ENCODE data around the gene VTN.

VTN gene

DNA sequence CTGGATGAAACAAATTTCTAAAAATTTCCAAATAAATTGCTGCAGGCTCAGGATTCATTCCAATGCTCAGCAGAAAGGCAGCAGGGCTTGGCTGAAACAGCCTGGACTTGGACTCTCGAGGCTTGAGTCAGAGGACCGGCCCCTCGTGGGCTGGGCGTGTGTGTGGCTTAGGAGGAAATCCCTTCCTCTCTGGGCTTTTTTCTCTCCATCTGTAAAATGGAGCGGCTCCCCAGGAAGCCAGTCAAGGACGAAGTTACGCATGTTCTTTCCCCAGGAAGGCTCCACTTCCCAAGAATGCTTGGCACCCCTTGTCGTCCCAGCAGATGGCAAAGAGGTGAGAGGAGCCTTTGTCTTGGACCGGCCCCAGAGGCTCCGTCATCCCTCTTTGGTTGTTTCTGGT is 22.4 kb upstream of the VTN start:
- no peaks in the 10 kb centered on the region for H3K27me3 ChIP-seq (ENCODE audit: control insufficient read depth, insufficient read depth, low read length)
- peaks cover 5% of the 10 kb centered on the region for H3K36me3 ChIP-seq (ENCODE audit: control insufficient read depth, insufficient read depth, low read length)
- no peaks in the 10 kb centered on the region for H3K9me3 ChIP-seq (ENCODE audit: control insufficient read depth, low read length)
- no peaks in the 10 kb centered on the region for H3K4me1 ChIP-seq (ENCODE audit: control insufficient read depth, insufficient read depth, low read length)
- H3K4me3 ChIP-seq (ENCODE audit: low read length), result no peak overlapping the region
- H3K9ac ChIP-seq (ENCODE audit: low read length), result no peak overlapping the region

DNA sequence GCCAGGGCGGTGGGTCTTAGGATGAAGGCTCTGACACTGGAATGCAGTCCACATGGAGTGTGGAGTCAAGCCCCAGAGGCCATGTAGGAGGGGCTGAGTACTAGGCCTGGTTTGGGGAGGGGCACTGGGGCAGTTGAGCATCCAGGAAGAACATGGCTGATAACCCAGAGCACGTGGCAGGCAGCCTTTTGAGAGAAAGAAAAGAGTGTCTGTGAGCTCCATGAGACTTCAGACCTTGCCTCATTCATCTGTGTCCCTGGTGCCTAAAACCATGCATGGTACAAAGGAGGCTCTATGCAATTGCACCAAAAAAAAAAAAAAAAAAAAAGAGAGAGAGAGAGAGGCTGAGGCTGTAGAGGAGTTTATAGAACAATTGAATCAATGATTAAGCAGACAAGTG is 21.3 kb upstream of the VTN start:
- no peaks in the 10 kb centered on the region for H3K9me3 ChIP-seq (ENCODE audit: control insufficient read depth, low read length)
- H3K9ac ChIP-seq (ENCODE audit: low read length), result no peak overlapping the region
- no peaks in the 10 kb centered on the region for H3K4me1 ChIP-seq (ENCODE audit: control insufficient read depth, insufficient read depth, low read length)
- no peak overlapping the region for H3K4me3 ChIP-seq (ENCODE audit: low read length)
- peaks cover 5% of the 10 kb centered on the region for H3K36me3 ChIP-seq (ENCODE audit: control insufficient read depth, insufficient read depth, low read length)
- H3K27me3 ChIP-seq (ENCODE audit: control insufficient read depth, insufficient read depth, low read length), result no peaks in the 10 kb centered on the region

DNA sequence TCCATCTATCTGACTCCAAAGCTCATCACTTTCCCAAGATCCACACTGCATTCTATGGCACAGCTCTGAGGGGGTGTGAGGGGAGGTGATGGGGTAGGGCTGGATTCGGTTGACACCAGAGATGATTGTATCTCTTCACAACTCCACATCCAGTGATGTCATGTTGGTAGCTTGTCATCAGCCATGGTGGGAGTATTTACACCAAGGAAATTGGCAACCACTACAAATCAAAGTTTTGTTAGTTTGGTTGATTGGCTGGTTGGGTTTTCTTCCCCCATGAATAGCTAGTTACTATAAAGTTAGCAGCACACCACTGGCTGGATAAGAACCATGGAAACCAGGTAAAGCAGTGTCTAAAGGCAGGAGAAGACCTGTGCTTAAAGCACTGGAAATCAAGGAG is 20.9 kb upstream of the VTN start:
- no peaks in the 10 kb centered on the region for H3K4me1 ChIP-seq (ENCODE audit: control insufficient read depth, insufficient read depth, low read length)
- H3K9ac ChIP-seq (ENCODE audit: low read length), result no peak overlapping the region
- H3K4me3 ChIP-seq (ENCODE audit: low read length), result no peak overlapping the region
- no peaks in the 10 kb centered on the region for H3K27me3 ChIP-seq (ENCODE audit: control insufficient read depth, insufficient read depth, low read length)
- H3K9me3 ChIP-seq (ENCODE audit: control insufficient read depth, low read length), result no peaks in the 10 kb centered on the region
- peaks cover 5% of the 10 kb centered on the region for H3K36me3 ChIP-seq (ENCODE audit: control insufficient read depth, insufficient read depth, low read length)

DNA sequence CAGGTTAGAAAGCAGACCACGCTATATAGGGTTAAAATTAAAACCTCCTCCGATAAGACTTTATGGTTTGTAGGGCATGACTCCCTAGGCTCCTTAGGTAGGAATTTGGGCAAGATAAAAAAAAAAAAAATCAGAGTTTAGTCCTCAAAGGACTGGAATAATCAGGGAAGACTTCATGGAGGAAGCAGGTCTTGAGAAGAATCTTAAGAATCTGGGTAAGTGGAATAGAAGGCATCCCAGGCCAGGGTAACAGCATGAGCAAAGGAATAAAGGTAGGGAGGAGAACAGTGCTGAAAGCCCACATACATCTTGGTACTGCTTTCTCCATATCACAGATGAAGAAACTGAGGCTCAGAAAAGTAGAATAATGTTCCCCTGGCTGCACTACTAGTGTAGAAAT is 20.5 kb upstream of the VTN start:
- Histone ChIP-seq H3K9me3 (ENCODE audit: control insufficient read depth, low read length) (no peaks in the 10 kb centered on the region), H3K36me3 (ENCODE audit: control insufficient read depth, insufficient read depth, low read length) (peaks cover 5% of the 10 kb centered on the region), H3K4me3 (ENCODE audit: low read length) (no peak overlapping the region), H3K4me1 (ENCODE audit: control insufficient read depth, insufficient read depth, low read length) (peaks cover under 1% of the 10 kb centered on the region), H3K27me3 (ENCODE audit: control insufficient read depth, insufficient read depth, low read length) (no peaks in the 10 kb centered on the region), H3K9ac (ENCODE audit: low read length) (no peak overlapping the region)

DNA sequence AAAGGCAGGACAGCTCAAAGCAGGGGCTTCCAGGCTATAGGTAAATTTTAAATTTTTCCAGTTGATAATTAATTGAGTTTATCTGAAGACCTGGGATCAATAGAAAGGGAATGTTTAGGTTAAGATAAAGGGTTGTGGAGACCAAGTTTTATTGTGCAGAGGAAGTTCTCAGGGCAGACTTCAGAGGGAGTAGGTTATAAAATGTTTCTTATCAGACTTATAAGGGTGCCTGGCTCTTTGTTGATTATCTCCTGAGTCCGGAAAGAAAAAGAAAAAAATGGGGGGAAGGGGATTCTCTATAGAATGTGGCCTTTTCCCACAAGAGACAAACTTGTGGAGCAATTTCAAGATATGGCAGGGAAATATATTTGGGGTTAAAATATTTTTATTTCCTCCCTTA is 20.0 kb upstream of the VTN start:
- Histone ChIP-seq H3K27me3 (ENCODE audit: control insufficient read depth, insufficient read depth, low read length) (no peaks in the 10 kb centered on the region), H3K4me1 (ENCODE audit: control insufficient read depth, insufficient read depth, low read length) (peaks cover 4% of the 10 kb centered on the region), H3K36me3 (ENCODE audit: control insufficient read depth, insufficient read depth, low read length) (peaks cover 5% of the 10 kb centered on the region), H3K9me3 (ENCODE audit: control insufficient read depth, low read length) (no peaks in the 10 kb centered on the region), H3K9ac (ENCODE audit: low read length) (no peak overlapping the region), H3K4me3 (ENCODE audit: low read length) (no peak overlapping the region)

DNA sequence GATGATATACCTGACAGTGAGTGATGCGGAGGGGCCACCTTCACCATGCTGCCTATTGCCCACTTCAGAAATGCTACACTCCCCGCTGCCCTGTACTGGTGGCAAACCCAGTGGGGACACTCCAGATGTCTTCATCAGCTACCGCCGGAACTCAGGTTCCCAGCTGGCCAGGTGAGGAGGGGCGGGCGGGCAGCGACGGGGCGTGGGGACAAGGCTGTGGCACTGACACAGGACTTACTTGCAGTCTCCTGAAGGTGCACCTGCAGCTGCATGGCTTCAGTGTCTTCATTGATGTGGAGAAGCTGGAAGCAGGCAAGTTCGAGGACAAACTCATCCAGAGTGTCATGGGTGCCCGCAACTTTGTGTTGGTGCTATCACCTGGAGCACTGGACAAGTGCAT is 18.0 kb upstream of the VTN start:
- no peak overlapping the region for H3K9ac ChIP-seq (ENCODE audit: low read length)
- H3K4me1 ChIP-seq (ENCODE audit: control insufficient read depth, insufficient read depth, low read length), result peaks cover 13% of the 10 kb centered on the region
- no peaks in the 10 kb centered on the region for H3K9me3 ChIP-seq (ENCODE audit: control insufficient read depth, low read length)
- no peak overlapping the region for H3K4me3 ChIP-seq (ENCODE audit: low read length)
- no peaks in the 10 kb centered on the region for H3K27me3 ChIP-seq (ENCODE audit: control insufficient read depth, insufficient read depth, low read length)
- H3K36me3 ChIP-seq (ENCODE audit: control insufficient read depth, insufficient read depth, low read length), result peaks cover 5% of the 10 kb centered on the region

DNA sequence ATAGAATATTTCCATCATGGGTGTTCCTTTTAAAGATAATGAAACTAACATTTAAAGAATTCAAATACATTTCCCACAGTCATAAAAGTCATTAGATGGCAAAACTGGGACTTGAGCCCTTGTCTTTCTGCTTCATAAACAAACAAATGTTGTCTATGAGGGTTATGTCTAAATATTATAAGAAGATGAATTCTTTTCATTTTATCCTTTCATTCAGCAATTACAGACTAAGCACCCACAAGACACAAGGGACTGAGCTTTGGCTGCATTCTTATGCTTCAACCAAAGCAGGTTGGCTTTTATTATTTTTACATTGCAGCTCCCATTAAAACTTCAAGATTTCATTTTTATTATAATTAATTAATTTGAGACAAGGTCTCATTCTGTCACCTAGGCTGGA is 16.3 kb upstream of the VTN start:
- H3K4me3 ChIP-seq (ENCODE audit: low read length), result no peak overlapping the region
- peaks cover 11% of the 10 kb centered on the region for H3K27me3 ChIP-seq (ENCODE audit: control insufficient read depth, insufficient read depth, low read length)
- peaks cover 18% of the 10 kb centered on the region for H3K4me1 ChIP-seq (ENCODE audit: control insufficient read depth, insufficient read depth, low read length)
- H3K36me3 ChIP-seq (ENCODE audit: control insufficient read depth, insufficient read depth, low read length), result peaks cover 5% of the 10 kb centered on the region
- no peak overlapping the region for H3K9ac ChIP-seq (ENCODE audit: low read length)
- no peaks in the 10 kb centered on the region for H3K9me3 ChIP-seq (ENCODE audit: control insufficient read depth, low read length)

DNA sequence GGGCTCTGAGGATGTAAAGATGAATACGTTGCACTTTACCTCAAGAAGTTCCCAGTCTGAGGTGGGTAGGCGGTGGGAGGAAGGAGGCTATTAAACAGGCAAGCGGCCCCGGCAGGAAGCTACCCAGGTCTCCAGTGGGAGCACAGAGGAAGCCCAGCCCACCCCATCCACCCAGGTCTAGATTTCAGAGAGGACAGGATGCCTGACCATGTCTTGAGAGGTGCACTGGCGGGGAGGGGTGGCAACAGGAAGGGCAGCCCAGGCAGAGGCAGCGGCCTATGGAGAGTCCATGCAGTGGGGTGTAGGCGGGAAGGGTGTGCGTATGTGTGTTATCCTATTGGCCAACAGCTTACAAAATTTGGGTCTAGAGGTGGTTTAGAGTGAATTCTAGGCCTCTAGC is 15.3 kb upstream of the VTN start:
- Histone ChIP-seq H3K4me1 (ENCODE audit: control insufficient read depth, insufficient read depth, low read length) (peaks cover 28% of the 10 kb centered on the region), H3K27me3 (ENCODE audit: control insufficient read depth, insufficient read depth, low read length) (peaks cover 18% of the 10 kb centered on the region), H3K9ac (ENCODE audit: low read length) (peak overlapping the region; percentile 49), H3K9me3 (ENCODE audit: control insufficient read depth, low read length) (no peaks in the 10 kb centered on the region), H3K36me3 (ENCODE audit: control insufficient read depth, insufficient read depth, low read length) (no peaks in the 10 kb centered on the region), H3K4me3 (ENCODE audit: low read length) (no peak overlapping the region)

DNA sequence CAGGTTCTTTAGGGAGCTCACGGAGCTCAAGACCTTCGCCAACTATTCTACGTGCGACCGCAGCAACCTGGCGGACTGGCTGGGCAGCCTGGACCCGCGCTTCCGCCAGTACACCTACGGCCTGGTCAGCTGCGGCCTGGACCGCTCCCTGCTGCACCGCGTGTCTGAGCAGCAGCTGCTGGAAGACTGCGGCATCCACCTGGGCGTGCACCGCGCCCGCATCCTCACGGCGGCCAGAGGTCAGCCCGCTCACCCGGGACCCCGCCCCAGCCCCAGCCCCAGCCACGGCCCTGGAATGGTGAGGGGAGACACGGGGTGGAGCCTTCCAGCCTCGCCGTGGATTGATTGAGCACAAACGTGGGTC is 14.9 kb upstream of the VTN start:
- Histone ChIP-seq H3K9me3 (ENCODE audit: control insufficient read depth, low read length) (no peaks in the 10 kb centered on the region), H3K36me3 (ENCODE audit: control insufficient read depth, insufficient read depth, low read length) (no peaks in the 10 kb centered on the region), H3K4me1 (ENCODE audit: control insufficient read depth, insufficient read depth, low read length) (peaks cover 29% of the 10 kb centered on the region), H3K27me3 (ENCODE audit: control insufficient read depth, insufficient read depth, low read length) (peaks cover 18% of the 10 kb centered on the region), H3K9ac (ENCODE audit: low read length) (peak overlapping the region; percentile 49), H3K4me3 (ENCODE audit: low read length) (peak overlapping the region; percentile 67)

DNA sequence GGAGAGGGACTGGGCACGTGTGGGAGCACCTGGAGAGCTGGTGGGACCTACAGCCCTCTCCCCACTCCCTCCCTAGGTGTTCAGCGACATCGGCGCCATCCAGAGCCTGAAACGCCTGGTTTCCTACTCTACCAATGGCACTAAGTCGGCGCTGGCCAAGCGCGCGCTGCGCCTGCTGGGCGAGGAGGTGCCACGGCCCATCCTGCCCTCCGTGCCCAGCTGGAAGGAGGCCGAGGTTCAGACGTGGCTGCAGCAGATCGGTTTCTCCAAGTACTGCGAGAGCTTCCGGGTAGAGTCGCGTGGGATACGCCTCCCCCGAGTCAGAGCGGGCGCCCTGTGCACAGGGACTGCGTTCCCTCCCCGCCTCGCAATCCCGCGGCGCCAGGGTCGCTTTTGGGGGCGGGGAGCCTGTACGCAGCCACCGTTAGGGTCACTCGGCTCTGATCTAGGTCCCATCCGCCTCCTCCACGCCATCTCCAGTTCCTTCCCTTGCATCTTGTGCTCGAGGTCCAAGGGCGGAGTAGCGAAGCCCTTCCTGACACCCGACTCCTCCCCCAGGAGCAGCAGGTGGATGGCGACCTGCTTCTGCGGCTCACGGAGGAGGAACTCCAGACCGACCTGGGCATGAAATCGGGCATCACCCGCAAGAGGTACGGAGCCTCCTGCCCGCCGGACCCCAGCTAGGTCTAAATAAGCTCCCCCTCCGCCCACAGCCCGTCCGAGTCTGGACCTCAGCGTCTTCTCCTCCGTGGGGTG is 14.4 kb upstream of the VTN start:
- H3K27me3 ChIP-seq (ENCODE audit: control insufficient read depth, insufficient read depth, low read length), result peaks cover 18% of the 10 kb centered on the region
- peak overlapping the region; percentile 67 for H3K4me3 ChIP-seq (ENCODE audit: low read length)
- no peaks in the 10 kb centered on the region for H3K9me3 ChIP-seq (ENCODE audit: control insufficient read depth, low read length)
- H3K4me1 ChIP-seq (ENCODE audit: control insufficient read depth, insufficient read depth, low read length), result peaks cover 29% of the 10 kb centered on the region
- peak overlapping the region; percentile 49 for H3K9ac ChIP-seq (ENCODE audit: low read length)
- H3K36me3 ChIP-seq (ENCODE audit: control insufficient read depth, insufficient read depth, low read length), result no peaks in the 10 kb centered on the region

DNA sequence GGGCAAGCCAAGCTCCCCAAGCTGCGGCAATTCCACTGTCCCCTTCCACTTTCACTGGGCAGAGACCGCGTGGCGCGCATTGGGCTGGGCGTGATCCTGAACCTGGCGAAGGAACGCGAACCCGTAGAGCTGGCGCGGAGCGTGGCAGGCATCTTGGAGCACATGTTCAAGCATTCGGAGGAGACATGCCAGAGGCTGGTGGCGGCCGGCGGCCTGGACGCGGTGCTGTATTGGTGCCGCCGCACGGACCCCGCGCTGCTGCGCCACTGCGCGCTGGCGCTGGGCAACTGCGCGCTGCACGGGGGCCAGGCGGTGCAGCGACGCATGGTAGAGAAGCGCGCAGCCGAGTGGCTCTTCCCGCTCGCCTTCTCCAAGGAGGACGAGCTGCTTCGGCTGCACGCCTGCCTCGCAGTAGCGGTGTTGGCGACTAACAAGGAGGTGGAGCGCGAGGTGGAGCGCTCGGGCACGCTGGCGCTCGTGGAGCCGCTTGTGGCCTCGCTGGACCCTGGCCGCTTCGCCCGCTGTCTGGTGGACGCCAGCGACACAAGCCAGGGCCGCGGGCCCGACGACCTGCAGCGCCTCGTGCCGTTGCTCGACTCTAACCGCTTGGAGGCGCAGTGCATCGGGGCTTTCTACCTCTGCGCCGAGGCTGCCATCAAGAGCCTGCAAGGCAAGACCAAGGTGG is 11.2 kb upstream of the VTN start:
- peaks cover 29% of the 10 kb centered on the region for H3K4me1 ChIP-seq (ENCODE audit: control insufficient read depth, insufficient read depth, low read length)

DNA sequence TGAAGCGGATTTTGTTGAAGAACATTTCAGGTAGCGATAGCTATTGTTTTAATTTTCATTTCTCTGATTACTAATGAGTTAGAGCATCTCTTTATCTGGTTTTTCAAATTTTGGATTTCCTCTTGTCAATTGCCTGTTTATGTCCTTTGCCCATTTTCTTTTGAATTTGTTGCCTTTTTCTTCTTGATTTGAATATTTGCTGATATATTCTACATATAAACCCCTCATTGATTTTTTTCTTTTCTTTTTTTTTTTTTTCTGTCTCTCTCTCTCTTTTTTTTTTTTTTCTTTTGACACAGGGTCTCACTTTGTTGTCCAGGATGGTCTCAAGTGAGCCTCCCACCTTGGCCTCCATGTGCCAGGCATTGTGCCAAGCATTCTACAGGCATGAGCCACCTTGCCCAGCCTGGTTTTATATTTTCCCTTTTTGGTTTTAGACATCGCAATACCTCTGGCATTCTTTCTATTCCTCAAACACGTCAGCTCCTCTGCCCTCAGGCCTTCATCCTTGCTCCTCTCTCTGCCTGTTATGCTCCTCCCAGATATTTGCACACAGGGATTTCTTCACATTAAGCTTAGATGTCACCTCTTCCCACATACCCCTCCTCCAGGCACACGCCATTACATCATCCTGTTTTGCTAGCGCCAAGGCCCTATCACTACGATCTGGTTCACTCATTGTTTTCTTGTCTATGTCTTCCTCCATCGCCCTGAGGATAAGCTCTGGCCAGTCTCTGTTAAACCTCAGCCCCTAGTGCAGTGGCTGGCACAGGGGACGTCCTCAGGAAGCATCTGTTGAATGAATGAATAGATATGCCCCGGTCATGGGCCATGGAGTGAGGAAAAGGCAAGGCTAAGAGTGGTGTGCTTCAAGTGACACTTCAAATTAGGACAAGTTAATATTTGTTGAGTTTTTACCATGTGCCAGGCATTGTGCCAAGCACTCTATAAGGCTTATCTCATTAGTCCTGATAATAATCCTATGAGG is 10.0 kb upstream of the VTN start:
- Histone ChIP-seq H3K4me3 (ENCODE audit: low read length) (no peak overlapping the region), H3K27me3 (ENCODE audit: control insufficient read depth, insufficient read depth, low read length) (peaks cover 18% of the 10 kb centered on the region), H3K4me1 (ENCODE audit: control insufficient read depth, insufficient read depth, low read length) (peaks cover 26% of the 10 kb centered on the region)

More for the DNA sequence above, 11.2 kb upstream of the VTN start:
- Histone ChIP-seq H3K9me3 (ENCODE audit: control insufficient read depth, low read length) (no peaks in the 10 kb centered on the region), H3K4me3 (ENCODE audit: low read length) (no peak overlapping the region), H3K27me3 (ENCODE audit: control insufficient read depth, insufficient read depth, low read length) (peaks cover 18% of the 10 kb centered on the region), H3K9ac (ENCODE audit: low read length) (peak overlapping the region; percentile 22), H3K36me3 (ENCODE audit: control insufficient read depth, insufficient read depth, low read length) (no peaks in the 10 kb centered on the region)

More for the DNA sequence above, 10.0 kb upstream of the VTN start:
- no peak overlapping the region for H3K9ac ChIP-seq (ENCODE audit: low read length)
- no peaks in the 10 kb centered on the region for H3K9me3 ChIP-seq (ENCODE audit: control insufficient read depth, low read length)
- no peaks in the 10 kb centered on the region for H3K36me3 ChIP-seq (ENCODE audit: control insufficient read depth, insufficient read depth, low read length)
